Smooth muscle cell of the umbilical artery (primary cell): ENCODE measurements around the gene IL12RB1. TPM values are rescaled to one million over a fixed set of nuclear protein-coding genes. Genes with fewer than 3 reads are reported as not detected.

ENCODE experiments used
- total RNA-seq: library from RNA; depleted of rRNA; stranded (reverse); fragments of >200 nt; gene quantifications from 2 replicates; pipeline ENCODE4 v1.2.3, GENCODE V29; 2014

Gene IL12RB1
- total RNA-seq = under 0.01 and 0.09 TPM in 2 replicates

GRCh38 chr19:18086590-18087138, at the start of gene IL12RB1:
Gene IL12RB1 (minus strand): TSS chr19:18086934. CDS start chr19:18086823, 111 bp downstream.

DNA sequence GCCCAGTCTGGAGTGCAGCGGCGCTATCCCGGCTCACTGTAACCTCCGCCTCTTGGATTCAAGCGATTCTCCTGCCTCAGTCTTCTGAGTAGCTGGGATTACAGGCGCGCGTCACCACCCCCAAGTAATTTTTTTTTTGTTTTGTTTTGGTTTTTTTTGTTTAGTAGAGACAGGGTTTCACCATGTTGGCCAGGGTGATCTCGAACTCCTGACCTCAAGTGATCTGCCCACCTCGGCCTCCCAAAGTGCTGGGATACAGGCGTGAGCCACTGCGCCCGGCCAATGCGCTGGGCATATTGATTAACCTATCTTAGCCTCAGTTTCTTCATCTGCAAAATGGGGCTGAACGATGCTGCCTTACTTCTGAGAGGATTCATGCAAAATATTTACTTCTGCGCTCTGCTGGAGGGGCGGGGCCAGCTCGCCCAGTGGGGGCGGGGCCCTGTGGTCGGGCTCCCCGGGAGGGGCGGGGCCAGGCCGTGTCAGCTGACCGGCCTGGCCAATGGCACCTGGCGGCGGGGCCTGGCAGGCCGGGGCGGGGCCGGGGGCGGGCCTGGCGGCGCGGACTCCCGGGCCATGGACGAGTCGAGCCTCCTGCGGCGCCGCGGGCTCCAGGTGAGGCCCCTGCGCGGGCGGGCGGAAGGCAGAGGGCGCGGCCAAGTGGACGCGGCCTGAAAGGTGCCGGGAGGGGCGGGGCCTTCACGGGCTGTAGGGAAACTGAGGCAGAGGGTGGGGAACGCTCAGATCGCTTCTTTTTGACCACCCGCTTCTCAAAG, 10.7 kb upstream of the IL12RB1 start, which contains the start of gene MAST3:
TSS of gene MAST3 (plus strand) at position 562 of the 776 bp plus-strand sequence. CDS start at position 577, 15 bp downstream.

Other genes starting within 250 kb of the IL12RB1 start
- 2.7 and 3.4 TPM in 2 replicates for gene JAK3, start 239.0 kb downstream of the IL12RB1 start, total RNA-seq
- gene RPL18A, start 227.0 kb downstream of the IL12RB1 start, total RNA-seq = 611 and 1,014 TPM in 2 replicates
- gene SLC5A5, start 215.0 kb downstream of the IL12RB1 start, total RNA-seq = not detected in 2 replicates
- 21.1 and 46.0 TPM in 2 replicates for gene CCDC124, start 153.9 kb downstream of the IL12RB1 start, total RNA-seq
- not detected in 2 replicates for gene KCNN1, start 119.8 kb downstream of the IL12RB1 start, total RNA-seq
- gene ARRDC2, start 78.8 kb downstream of the IL12RB1 start, total RNA-seq = 6.8 and 7.2 TPM in 2 replicates
- 4.5 and 5.9 TPM in 2 replicates for gene MAST3, start 10.8 kb upstream of the IL12RB1 start, total RNA-seq
- gene PIK3R2, start 66.2 kb upstream of the IL12RB1 start, total RNA-seq = 21.7 and 53.9 TPM in 2 replicates
- 4.8 and 5.3 TPM in 2 replicates for gene IFI30, start 86.9 kb upstream of the IL12RB1 start, total RNA-seq
- 13.2 and 19.6 TPM in 2 replicates for gene MPV17L2, start 106.3 kb upstream of the IL12RB1 start, total RNA-seq
- 3.6 and 4.0 TPM in 2 replicates for gene RAB3A, start 117.1 kb upstream of the IL12RB1 start, total RNA-seq
- 1.4 and 4.2 TPM in 2 replicates for gene PDE4C, start 139.5 kb upstream of the IL12RB1 start, total RNA-seq
- 0.30 and 0.32 TPM in 2 replicates for gene IQCN, start 187.5 kb upstream of the IL12RB1 start, total RNA-seq
- 89.7 and 124 TPM in 2 replicates for gene JUND, start 194.7 kb upstream of the IL12RB1 start, total RNA-seq
- gene LSM4, start 236.1 kb upstream of the IL12RB1 start, total RNA-seq = 77.5 and 130 TPM in 2 replicates